Fibroblast of lung (primary cell): ENCODE results near the gene SIVA1. TPM values are rescaled to one million over a fixed set of nuclear protein-coding genes. Genes with fewer than 3 reads are reported as not detected.

Source experiments
- DNase-seq, 2 donors: peaks; one replicate each; pipeline versions ENCODE4 v3.0.0 to v3.0.0-alpha.2; 2010; ENCODE audit warnings: low read depth in 2 of 2
- H2AFZ ChIP-seq: 2 replicates; pipeline ENCODE4 v1.5.1; 2012; ENCODE audit warnings: low read length, control low read depth, inconsistent platforms
- H3K27ac ChIP-seq: 2 replicates; pipeline ENCODE4 v1.5.1; 2011; ENCODE audit warnings: low read length, control low read depth; ENCODE audit not compliant: insufficient read depth
- H3K27me3 ChIP-seq: 2 replicates; pipeline ENCODE4 v1.5.1; 2011; ENCODE audit warnings: mild to moderate bottlenecking, low read length; ENCODE audit not compliant: control insufficient read depth, insufficient read depth
- H3K36me3 ChIP-seq: 2 replicates; pipeline ENCODE4 v1.5.1; 2011; ENCODE audit warnings: low read length; ENCODE audit not compliant: control insufficient read depth, insufficient read depth
- H3K4me1 ChIP-seq: 2 replicates; pipeline ENCODE4 v1.5.1; 2011; ENCODE audit warnings: low read length; ENCODE audit not compliant: control insufficient read depth, insufficient read depth; ENCODE audit errors: extremely low read depth
- H3K4me2 ChIP-seq: 2 replicates; pipeline ENCODE4 v1.5.1; 2011; ENCODE audit warnings: low read length, control low read depth; ENCODE audit not compliant: insufficient read depth; ENCODE audit errors: extremely low read depth
- H3K4me3 ChIP-seq, 4 experiments: fragments of 200-600 bp in 1 of 4; sonication (generic) in 1 of 4; replicated peaks in 1 of 4; 2 replicates each; pipeline ENCODE4 v1.5.1; 2011 to 2016; ENCODE audit warnings: low read length in 4 of 4, low read depth in 3 of 4, mild to moderate bottlenecking in 3 of 4, control low read depth in 2 of 4, inconsistent platforms in 1 of 4, mixed read lengths in 1 of 4; ENCODE audit not compliant: insufficient read depth in 1 of 4; ENCODE audit errors: control extremely low read depth in 1 of 4
- H3K79me2 ChIP-seq: 2 replicates; pipeline ENCODE4 v1.5.1; 2012; ENCODE audit warnings: mild to moderate bottlenecking, low read length, inconsistent platforms; ENCODE audit not compliant: control insufficient read depth, insufficient read depth
- H3K9ac ChIP-seq: 2 replicates; pipeline ENCODE4 v1.5.1; 2011; ENCODE audit warnings: mild to moderate bottlenecking, low read length, control low read depth; ENCODE audit not compliant: insufficient read depth
- H3K9me3 ChIP-seq: 2 replicates; pipeline ENCODE4 v1.5.1; 2012; ENCODE audit warnings: low read depth, low read length; ENCODE audit not compliant: control insufficient read depth, insufficient read depth
- H4K20me1 ChIP-seq: 2 replicates; pipeline ENCODE4 v1.5.1; 2011; ENCODE audit warnings: low read length; ENCODE audit not compliant: control insufficient read depth, insufficient read depth; ENCODE audit errors: extremely low read depth
- EZH2 ChIP-seq: IDR thresholded peaks from 2 replicates; pipeline ENCODE4 v1.5.1; 2012; ENCODE audit warnings: low read length, control low read depth, mild to moderate bottlenecking; ENCODE audit errors: missing control alignments
- polyA plus RNA-seq, 2 donors: library from polyadenylated mRNA; depleted of rRNA in 1 of 2; stranded (reverse) in 1 of 2; unstranded in 1 of 2; fragments of >200 nt; gene quantifications; 2 replicates each; pipeline ENCODE4 v1.2.1, GENCODE V29; 2011 to 2012; ENCODE audit warnings: missing spikeins in 1 of 2
- total RNA-seq: library from RNA; depleted of rRNA; stranded (reverse); fragments of >200 nt; gene quantifications from 2 replicates; pipeline ENCODE4 v1.2.1, GENCODE V29; 2014
- TF ChIP-seq, protein P1 (sequence below), 2 donors: IDR thresholded peaks in 1 of 2; conservative IDR thresholded peaks in 1 of 2; 1 replicate in 1 of 2; 2 replicates in 1 of 2; pipeline ENCODE4 v1.5.1; 2011 to 2012; ENCODE audit warnings: low read length in 2 of 2, control low read depth in 1 of 2, inconsistent platforms in 1 of 2, low read depth in 1 of 2, mild to moderate bottlenecking in 1 of 2

The SIVA1 gene
- total and polyA plus RNA-seq, 2 donors (not counting 1 experiment from before 2014, with no cell fraction given) = 26.1 to 65.1 TPM

DNA sequence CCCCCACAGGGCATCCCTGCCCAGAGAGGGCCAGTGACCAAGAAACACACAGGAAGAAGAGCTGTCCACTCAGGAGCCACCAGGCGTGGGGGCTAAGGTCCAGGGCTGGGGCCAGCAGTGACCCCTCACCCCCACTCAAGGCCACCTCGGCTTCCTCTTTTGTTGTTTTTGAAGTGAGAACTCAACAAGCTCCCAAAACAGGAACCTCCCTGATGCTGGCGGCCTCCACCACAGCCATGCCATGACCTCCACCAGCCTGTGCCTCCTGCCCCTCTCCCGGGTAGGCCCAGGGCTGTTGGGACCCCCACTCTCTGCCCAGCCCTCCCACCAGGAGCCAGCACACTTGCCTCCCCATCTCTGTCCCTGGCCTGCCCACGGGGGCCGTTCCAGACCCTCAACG, 34.8 kb downstream of the SIVA1 start:
- H4K20me1 ChIP-seq = no peaks in the 10 kb centered on the region
- no peak overlapping the region for H3K9ac ChIP-seq
- peaks cover 35% of the 10 kb centered on the region for H3K79me2 ChIP-seq
- H3K4me3 ChIP-seq = no peak overlapping the region
- no peak overlapping the region for H3K27ac ChIP-seq
- no peak for DNase-seq
- H3K9me3 ChIP-seq = no peaks in the 10 kb centered on the region
- H2AFZ ChIP-seq = no peak overlapping the region
- no peak overlapping the region for H3K4me2 ChIP-seq
- no peaks in the 10 kb centered on the region for H3K4me1 ChIP-seq
- TF ChIP-seq EZH2 = no peak
- TF ChIP-seq, protein P1, sequence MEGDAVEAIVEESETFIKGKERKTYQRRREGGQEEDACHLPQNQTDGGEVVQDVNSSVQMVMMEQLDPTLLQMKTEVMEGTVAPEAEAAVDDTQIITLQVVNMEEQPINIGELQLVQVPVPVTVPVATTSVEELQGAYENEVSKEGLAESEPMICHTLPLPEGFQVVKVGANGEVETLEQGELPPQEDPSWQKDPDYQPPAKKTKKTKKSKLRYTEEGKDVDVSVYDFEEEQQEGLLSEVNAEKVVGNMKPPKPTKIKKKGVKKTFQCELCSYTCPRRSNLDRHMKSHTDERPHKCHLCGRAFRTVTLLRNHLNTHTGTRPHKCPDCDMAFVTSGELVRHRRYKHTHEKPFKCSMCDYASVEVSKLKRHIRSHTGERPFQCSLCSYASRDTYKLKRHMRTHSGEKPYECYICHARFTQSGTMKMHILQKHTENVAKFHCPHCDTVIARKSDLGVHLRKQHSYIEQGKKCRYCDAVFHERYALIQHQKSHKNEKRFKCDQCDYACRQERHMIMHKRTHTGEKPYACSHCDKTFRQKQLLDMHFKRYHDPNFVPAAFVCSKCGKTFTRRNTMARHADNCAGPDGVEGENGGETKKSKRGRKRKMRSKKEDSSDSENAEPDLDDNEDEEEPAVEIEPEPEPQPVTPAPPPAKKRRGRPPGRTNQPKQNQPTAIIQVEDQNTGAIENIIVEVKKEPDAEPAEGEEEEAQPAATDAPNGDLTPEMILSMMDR (conservative IDR thresholded peaks at IDR 0.05 in 1 of 2, IDR thresholded peaks at IDR 0.05 in 1 of 2; ENCODE audit: low read depth in 1 of 2, low read length in 2 of 2) = no peak
- peaks cover 17% of the 10 kb centered on the region for H3K36me3 ChIP-seq
- no peaks in the 10 kb centered on the region for H3K27me3 ChIP-seq

DNA sequence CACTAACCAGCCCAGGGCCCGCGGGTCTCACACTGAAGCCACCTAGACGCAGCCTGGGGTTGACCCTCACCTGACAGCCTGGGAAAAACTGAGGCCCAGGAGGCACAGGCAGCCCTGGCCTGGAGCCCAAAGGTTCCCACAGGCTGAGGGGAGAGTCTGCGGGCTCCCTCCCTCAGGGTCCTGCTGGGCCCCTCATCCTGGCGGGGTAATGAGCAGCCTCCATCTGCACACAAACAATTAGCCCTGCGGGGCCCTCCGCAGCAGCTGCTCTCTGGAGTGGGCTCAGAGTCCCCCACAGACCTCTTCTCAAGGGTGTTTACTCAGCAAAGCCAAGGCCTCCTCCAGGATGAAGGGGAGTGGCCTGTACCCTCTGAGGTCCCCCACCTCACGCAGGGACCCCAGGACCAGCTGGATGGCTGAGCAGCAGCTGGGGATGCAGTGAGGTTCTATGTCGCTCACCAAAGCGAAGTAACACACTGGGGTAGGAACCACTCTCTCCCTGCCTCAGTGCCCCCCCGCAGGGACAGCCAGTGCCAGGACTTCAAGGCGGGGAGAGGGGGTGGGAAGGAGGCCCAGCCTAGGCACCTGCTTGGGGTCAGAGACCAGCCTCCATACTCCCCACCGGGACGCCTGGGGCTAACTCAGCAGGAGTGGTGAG, 35.3 kb downstream of the SIVA1 start:
- peaks cover 17% of the 10 kb centered on the region for H3K36me3 ChIP-seq
- no peak overlapping the region for H3K4me2 ChIP-seq
- H4K20me1 ChIP-seq = no peaks in the 10 kb centered on the region
- no peak overlapping the region for H3K4me3 ChIP-seq
- H3K4me1 ChIP-seq = no peaks in the 10 kb centered on the region
- TF ChIP-seq, protein P1 (conservative IDR thresholded peaks at IDR 0.05 in 1 of 2, IDR thresholded peaks at IDR 0.05 in 1 of 2; ENCODE audit: low read depth in 1 of 2, low read length in 2 of 2) = no peak
- TF ChIP-seq EZH2 = no peak
- DNase-seq = no peak
- no peaks in the 10 kb centered on the region for H3K9me3 ChIP-seq
- H3K79me2 ChIP-seq = peaks cover 41% of the 10 kb centered on the region
- no peak overlapping the region for H3K27ac ChIP-seq
- H3K27me3 ChIP-seq = no peaks in the 10 kb centered on the region
- H2AFZ ChIP-seq = no peak overlapping the region
- H3K9ac ChIP-seq = no peak overlapping the region

DNA sequence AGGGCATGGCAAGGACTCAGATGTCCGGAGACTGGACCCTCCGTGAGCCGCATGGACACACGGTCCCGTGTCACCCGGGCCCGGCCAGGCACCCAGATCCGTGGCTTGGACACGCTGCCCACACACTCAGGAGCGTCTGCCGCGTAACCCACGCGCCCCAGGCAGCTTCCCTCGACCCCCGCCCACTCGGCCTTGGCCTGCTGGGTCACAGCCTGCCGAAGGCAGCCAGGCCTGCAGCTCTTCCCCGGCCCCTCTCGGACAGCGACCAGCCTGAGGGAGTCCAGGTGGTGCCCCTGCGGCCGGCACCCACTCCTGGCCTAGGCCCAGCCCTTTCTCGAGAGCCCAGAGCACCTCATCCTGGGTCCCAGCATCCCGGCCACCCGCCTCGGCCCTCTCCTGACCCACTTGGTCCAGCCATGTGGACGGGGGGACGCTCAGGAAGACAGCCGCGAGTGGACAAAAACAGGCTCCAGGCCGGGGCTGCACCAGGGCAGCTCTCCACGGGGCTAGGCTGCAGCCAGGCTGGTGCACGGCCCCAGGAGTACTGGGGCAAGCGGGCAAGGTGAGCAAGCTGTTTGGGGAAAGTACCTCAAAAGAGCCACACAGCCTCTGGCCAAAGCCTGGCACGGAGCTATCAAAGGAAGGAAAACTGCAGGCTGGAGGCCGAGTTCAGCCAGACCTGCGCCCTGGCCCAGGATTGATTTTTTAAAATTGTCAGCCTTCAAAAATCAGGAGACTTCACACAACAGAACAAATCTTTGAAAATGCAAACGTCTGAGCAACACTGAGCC, 36.1 kb downstream of the SIVA1 start:
- Histone ChIP-seq H2AFZ (no peak overlapping the region), H3K9ac (no peak overlapping the region), H3K4me2 (no peak overlapping the region), H4K20me1 (no peaks in the 10 kb centered on the region), H3K27ac (no peak overlapping the region), H3K9me3 (no peaks in the 10 kb centered on the region), H3K4me3 (no peak overlapping the region), H3K36me3 (peaks cover 17% of the 10 kb centered on the region), H3K4me1 (peaks cover 4% of the 10 kb centered on the region), H3K27me3 (no peaks in the 10 kb centered on the region), H3K79me2 (peaks cover 48% of the 10 kb centered on the region)
- DNase-seq = no peak
- no peak for TF ChIP-seq EZH2
- TF ChIP-seq, protein P1 (conservative IDR thresholded peaks at IDR 0.05 in 1 of 2, IDR thresholded peaks at IDR 0.05 in 1 of 2; ENCODE audit: low read depth in 1 of 2, low read length in 2 of 2) = no peak
